GM19099 (cell line): ENCODE results near the gene C21orf91.

Experiments used
- POLR2A ChIP-seq: IDR thresholded peaks from 3 replicates; pipeline ENCODE4 v1.6.1; 2011; ENCODE audit warnings: low read depth; ENCODE audit not compliant: insufficient read length; ENCODE audit errors: extremely low read depth

Gene C21orf91

GRCh38 chr21:17763288-17764037, 55.7 kb downstream of the C21orf91 start:
- no peak for TF ChIP-seq POLR2A

GRCh38 chr21:17759511-17760178, 59.5 kb downstream of the C21orf91 start:
- no peak for TF ChIP-seq POLR2A

DNA sequence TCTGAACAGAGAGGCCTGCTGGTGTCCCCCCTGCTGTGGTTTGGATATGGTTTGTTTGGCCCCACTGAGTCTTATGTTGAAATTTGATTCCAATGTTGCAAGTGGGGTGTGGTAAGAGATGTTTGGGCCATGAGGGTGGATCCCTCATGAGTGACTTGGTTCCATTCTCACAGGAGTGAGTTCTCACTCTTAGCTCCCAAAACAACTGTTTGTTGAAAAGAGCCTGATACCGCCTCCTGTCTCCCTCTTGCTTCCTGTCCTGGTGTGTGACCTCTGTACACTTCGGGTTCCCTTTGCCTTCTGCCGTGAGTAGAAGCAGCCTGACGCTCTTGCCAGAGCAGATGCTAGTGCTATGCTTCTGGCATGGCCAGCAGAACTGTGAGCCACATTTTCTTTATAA, 60.5 kb downstream of the C21orf91 start:
- no peak for TF ChIP-seq POLR2A

- no peak for TF ChIP-seq POLR2A
These were observed 61.5 kb downstream of the C21orf91 start for GRCh38 chr21:17757671-17758070.

- TF ChIP-seq POLR2A: no peak
These were observed 65.4 kb downstream of the C21orf91 start for GRCh38 chr21:17753736-17754135.

GRCh38 chr21:17752171-17752570, 67.0 kb downstream of the C21orf91 start:
- no peak for TF ChIP-seq POLR2A

GRCh38 chr21:17746920-17747319, 72.2 kb downstream of the C21orf91 start:
- no peak for TF ChIP-seq POLR2A

- TF ChIP-seq POLR2A: no peak
These were observed 74.1 kb downstream of the C21orf91 start for GRCh38 chr21:17745086-17745485.

DNA sequence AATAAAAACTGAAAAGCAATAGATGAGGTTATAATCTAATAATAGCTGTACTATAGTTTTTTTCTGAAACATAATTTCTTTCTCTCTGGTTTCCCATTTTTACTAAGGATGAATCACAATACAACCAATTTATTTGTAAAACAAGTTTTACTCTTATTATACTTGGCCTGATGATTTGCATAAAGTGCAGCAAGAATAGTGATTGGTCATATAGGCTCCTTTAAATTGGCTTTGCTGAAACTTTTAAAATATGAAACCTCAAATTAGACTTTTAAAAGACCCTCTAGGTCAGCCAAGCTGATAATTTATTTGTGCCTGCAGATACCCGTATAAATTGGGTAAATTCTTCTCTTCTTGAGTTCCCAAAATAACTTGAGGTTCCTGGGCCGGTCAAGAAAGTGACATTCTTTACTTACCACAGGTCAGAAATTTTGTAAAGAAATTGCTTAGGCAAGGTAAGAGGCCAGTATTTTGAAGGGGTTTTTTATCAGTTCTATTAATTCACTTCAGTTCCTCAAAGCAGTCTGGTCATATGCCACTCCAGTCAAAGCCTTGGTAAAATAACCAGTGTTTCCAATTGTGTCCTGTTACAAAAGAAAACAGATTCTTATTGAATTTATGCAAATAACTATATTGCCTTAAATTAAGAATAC, 76.1 kb downstream of the C21orf91 start:
- no peak for TF ChIP-seq POLR2A

DNA sequence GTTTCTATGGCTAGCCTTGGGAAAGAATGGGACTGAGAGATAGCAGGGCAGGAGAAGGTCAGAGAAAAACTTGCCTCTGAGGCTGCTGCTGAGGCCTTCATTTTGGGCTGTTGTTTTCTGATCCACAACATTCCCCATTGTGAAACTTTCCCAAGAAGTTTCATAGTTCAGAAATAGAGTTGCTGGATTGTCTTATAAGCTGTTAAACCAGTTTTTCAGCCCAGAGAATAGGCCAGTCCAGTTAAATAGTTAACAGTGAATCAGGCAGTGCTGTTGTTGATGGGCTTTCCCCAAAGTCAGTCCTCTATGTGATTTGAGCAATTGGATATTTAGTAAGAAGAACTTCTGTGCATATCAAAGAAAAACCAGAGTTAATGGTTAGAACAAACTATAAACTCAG, 77.0 kb downstream of the C21orf91 start:
- no peak for TF ChIP-seq POLR2A
